ENCODE measurements around the gene ELAC2.

Gene ELAC2

DNA sequence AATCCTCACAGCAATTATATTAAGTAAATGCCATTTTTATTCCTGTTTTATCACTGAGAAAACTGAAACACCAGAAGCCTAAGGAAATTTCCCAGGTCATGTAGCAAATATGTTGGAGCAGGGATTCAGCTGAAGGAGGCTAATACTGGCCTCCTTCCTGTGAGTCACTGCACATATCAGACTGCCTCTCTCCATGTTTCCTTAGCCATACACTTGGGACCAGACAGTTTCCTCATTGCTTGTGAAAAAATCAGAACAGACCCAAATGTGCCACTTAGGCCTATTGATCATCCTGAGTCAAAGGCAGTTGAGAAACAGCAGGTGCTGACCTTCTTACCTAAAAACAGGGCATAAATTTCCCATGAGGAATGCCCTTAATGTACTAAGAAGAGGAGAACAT lies 18.9 kb upstream of the ELAC2 start:
- Histone ChIP-seq H2AFZ (ENCODE audit: low read depth, low read length, severe bottlenecking) (no peak overlapping the region), H3K27ac (ENCODE audit: low read depth, low read length) (no peak overlapping the region), H3K9me3 (ENCODE audit: insufficient read depth, low read length) (no peaks in the 10 kb centered on the region), H3K79me2 (ENCODE audit: insufficient read depth, low read length) (no peaks in the 10 kb centered on the region), H4K20me1 (ENCODE audit: low read depth, low read length) (no peaks in the 10 kb centered on the region), H3K9me2 (replicated peaks; ENCODE audit: insufficient read depth, low read length) (no peaks in the 10 kb centered on the region), H3K4me2 (ENCODE audit: low read depth, low read length, poor library complexity, severe bottlenecking) (no peak overlapping the region), H3F3A (ENCODE audit: insufficient read depth) (no peaks in the 10 kb centered on the region), H3K27me3 (ENCODE audit: low read length) (no peaks in the 10 kb centered on the region), H3K36me3 (ENCODE audit: low read length) (no peaks in the 10 kb centered on the region), H3K4me3 (ENCODE audit: insufficient read depth, low read length, poor library complexity, severe bottlenecking) (no peak overlapping the region), H3K9ac (ENCODE audit: low read length) (no peak overlapping the region)
- TF ChIP-seq, protein P1, sequence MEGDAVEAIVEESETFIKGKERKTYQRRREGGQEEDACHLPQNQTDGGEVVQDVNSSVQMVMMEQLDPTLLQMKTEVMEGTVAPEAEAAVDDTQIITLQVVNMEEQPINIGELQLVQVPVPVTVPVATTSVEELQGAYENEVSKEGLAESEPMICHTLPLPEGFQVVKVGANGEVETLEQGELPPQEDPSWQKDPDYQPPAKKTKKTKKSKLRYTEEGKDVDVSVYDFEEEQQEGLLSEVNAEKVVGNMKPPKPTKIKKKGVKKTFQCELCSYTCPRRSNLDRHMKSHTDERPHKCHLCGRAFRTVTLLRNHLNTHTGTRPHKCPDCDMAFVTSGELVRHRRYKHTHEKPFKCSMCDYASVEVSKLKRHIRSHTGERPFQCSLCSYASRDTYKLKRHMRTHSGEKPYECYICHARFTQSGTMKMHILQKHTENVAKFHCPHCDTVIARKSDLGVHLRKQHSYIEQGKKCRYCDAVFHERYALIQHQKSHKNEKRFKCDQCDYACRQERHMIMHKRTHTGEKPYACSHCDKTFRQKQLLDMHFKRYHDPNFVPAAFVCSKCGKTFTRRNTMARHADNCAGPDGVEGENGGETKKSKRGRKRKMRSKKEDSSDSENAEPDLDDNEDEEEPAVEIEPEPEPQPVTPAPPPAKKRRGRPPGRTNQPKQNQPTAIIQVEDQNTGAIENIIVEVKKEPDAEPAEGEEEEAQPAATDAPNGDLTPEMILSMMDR (IDR thresholded peaks at IDR 0.05; ENCODE audit: insufficient read depth, low read length, poor library complexity, severe bottlenecking) = no peak
- no peak for TF ChIP-seq EZH2phosphoT487 (conservative IDR thresholded peaks at IDR 0.05; ENCODE audit: low read length)

- no peak overlapping the region for H3K4me3 ChIP-seq (ENCODE audit: insufficient read depth, low read length, poor library complexity, severe bottlenecking)
- no peaks in the 10 kb centered on the region for H3K9me2 ChIP-seq (replicated peaks; ENCODE audit: insufficient read depth, low read length)
- no peaks in the 10 kb centered on the region for H3K9me3 ChIP-seq (ENCODE audit: insufficient read depth, low read length)
- no peaks in the 10 kb centered on the region for H3K36me3 ChIP-seq (ENCODE audit: low read length)
- no peak overlapping the region for H3K9ac ChIP-seq (ENCODE audit: low read length)
- H4K20me1 ChIP-seq (ENCODE audit: low read depth, low read length) = no peaks in the 10 kb centered on the region
- H2AFZ ChIP-seq (ENCODE audit: low read depth, low read length, severe bottlenecking) = no peak overlapping the region
- TF ChIP-seq, protein P1 (IDR thresholded peaks at IDR 0.05; ENCODE audit: insufficient read depth, low read length, poor library complexity, severe bottlenecking) = no peak
- TF ChIP-seq EZH2phosphoT487 (conservative IDR thresholded peaks at IDR 0.05; ENCODE audit: low read length) = no peak
- no peaks in the 10 kb centered on the region for H3K27me3 ChIP-seq (ENCODE audit: low read length)
- H3K79me2 ChIP-seq (ENCODE audit: insufficient read depth, low read length) = no peaks in the 10 kb centered on the region
- H3K27ac ChIP-seq (ENCODE audit: low read depth, low read length) = no peak overlapping the region
- H3K4me2 ChIP-seq (ENCODE audit: low read depth, low read length, poor library complexity, severe bottlenecking) = no peak overlapping the region
- H3F3A ChIP-seq (ENCODE audit: insufficient read depth) = no peaks in the 10 kb centered on the region
Measured at GRCh38 chr17:13035420-13035819, 17.6 kb upstream of the ELAC2 start.

GRCh38 chr17:13031718-13032350 lies 14.0 kb upstream of the ELAC2 start:
- Histone ChIP-seq H3K9me3 (ENCODE audit: insufficient read depth, low read length) (no peaks in the 10 kb centered on the region), H3K4me3 (ENCODE audit: insufficient read depth, low read length, poor library complexity, severe bottlenecking) (no peak overlapping the region), H2AFZ (ENCODE audit: low read depth, low read length, severe bottlenecking) (peak overlapping the region; percentile 68), H3K27me3 (ENCODE audit: low read length) (no peaks in the 10 kb centered on the region), H4K20me1 (ENCODE audit: low read depth, low read length) (no peaks in the 10 kb centered on the region), H3K36me3 (ENCODE audit: low read length) (no peaks in the 10 kb centered on the region), H3K79me2 (ENCODE audit: insufficient read depth, low read length) (no peaks in the 10 kb centered on the region), H3K9ac (ENCODE audit: low read length) (no peak overlapping the region), H3K4me2 (ENCODE audit: low read depth, low read length, poor library complexity, severe bottlenecking) (no peak overlapping the region), H3K27ac (ENCODE audit: low read depth, low read length) (no peak overlapping the region), H3K9me2 (replicated peaks; ENCODE audit: insufficient read depth, low read length) (no peaks in the 10 kb centered on the region), H3F3A (ENCODE audit: insufficient read depth) (no peaks in the 10 kb centered on the region)
- TF ChIP-seq, protein P1 (IDR thresholded peaks at IDR 0.05; ENCODE audit: insufficient read depth, low read length, poor library complexity, severe bottlenecking) = peak; percentile 70
- no peak for TF ChIP-seq EZH2phosphoT487 (conservative IDR thresholded peaks at IDR 0.05; ENCODE audit: low read length)
